GM21723 (cell line): Measurements from ENCODE around the gene BTBD18.
"Not testable (repeated sequence)": the region's sequence is repeated elsewhere in the genome, so short reads cannot be mapped to it uniquely, and the experiment has no call there.

ENCODE experiments used
- ATAC-seq: cut with Tn5 transposase; IDR thresholded peaks from one replicate; pipeline ENCODE4 v1.9.1; 2021; ENCODE audit warnings: mild to moderate bottlenecking, moderate library complexity; ENCODE audit not compliant: unreplicated experiment

The BTBD18 gene

GRCh38 chr11:57735619-57736298 is 15.9 kb downstream of the BTBD18 start:
- peak; percentile 48 for ATAC-seq

DNA sequence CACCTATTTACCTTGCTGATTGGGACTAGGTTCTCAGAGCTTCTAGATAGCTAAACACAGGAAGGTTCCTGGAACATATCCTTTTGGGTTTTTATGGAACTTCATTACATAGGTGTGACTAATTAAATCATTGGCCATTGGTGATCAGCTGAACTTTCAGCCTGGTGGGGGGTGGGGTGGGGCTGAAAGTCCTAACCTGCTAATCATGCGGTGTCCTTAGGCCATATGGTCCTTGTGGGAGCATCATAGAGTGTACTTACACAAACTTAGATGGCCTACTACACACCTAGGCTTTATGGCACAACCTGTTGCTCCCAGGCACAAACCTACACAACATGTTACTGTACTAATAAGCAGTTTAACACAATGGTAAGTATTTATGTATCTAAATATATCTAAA is 19.0 kb downstream of the BTBD18 start:
- no peak for ATAC-seq

DNA sequence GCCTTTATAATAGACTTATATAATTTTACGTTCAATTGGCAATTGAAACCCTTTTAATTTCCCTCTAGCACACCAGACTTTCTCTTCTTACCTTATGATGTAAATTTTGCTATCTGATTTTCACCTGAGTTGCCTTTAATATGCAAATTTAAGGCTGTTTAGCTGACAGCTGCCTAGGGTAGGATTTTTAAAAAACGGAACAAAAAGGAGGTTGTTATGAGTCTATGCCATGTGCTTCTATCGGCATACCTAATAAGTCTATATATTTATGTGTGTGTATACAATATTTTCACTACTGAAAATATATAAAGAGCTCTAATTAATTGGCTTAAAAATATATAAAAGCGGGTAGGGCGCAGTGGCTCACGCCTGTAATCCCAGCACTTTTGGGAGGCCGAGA is 22.1 kb downstream of the BTBD18 start:
- ATAC-seq = no peak

DNA sequence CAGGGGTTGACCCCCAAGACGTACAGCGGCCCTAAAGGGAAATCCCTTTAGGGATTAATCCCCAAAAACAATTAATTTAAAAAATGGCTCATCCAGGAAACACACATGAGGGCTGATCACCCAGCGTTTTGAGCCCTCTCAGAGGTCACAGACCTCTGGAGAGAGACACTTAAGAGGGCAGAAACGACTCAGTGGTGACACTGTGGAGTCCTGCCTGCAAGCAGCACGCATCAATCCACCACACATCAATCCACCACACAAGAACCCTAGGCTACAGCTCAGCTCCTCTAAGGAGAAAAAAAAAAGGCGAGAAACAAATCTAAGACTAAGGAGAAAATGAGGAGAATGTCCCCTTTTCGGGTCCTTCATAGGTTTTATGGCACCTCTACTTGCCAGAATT is 22.8 kb downstream of the BTBD18 start:
- no peak for ATAC-seq

DNA sequence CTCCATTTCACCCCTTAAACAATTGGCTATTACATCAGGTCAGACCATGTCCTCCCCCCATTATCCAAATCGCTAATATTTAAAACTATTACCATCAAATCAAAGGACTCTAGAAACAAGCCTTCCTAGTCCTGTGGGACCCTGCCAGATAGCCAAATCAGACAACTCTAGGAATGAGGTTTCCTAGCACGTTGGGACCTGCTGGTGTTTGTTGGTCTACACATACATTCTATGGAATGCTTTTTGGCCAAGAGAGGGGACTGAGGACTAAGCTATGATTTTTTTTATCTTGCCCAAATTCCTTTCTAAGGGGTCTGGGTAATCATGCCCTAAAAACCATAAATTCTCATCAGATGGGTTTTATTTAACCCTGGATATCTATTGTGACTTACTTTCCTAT is 24.4 kb downstream of the BTBD18 start:
- no peak for ATAC-seq

GRCh38 chr11:57716726-57717125 is 34.9 kb downstream of the BTBD18 start:
- not testable (repeated sequence) for ATAC-seq

GRCh38 chr11:57713835-57714234 is 37.8 kb downstream of the BTBD18 start:
- ATAC-seq = no peak

GRCh38 chr11:57712256-57713150 is 39.1 kb downstream of the BTBD18 start, which contains the start of gene TMX2:
Gene TMX2, plus strand, starts transcription at chr11:57712593. Its CDS starts 26 bp downstream, at chr11:57712619.
- ATAC-seq = peak; percentile 94

GRCh38 chr11:57711414-57712255 is 40.0 kb downstream of the BTBD18 start, which contains the start of gene MED19:
Gene MED19, minus strand, starts transcription at chr11:57712215. Its CDS starts 36 bp downstream, at chr11:57712179.
- ATAC-seq = peak; percentile 51

GRCh38 chr11:57709802-57710367 is 41.7 kb downstream of the BTBD18 start:
- no peak for ATAC-seq

GRCh38 chr11:57705432-57705831 is 46.2 kb downstream of the BTBD18 start:
- ATAC-seq = not testable (repeated sequence)

- no peak for ATAC-seq
Observed at GRCh38 chr11:57704932-57705331, 46.7 kb downstream of the BTBD18 start.

- no peak for ATAC-seq
Observed at GRCh38 chr11:57703341-57703740, 48.3 kb downstream of the BTBD18 start.

- no peak for ATAC-seq
Observed at GRCh38 chr11:57700425-57700824, 51.2 kb downstream of the BTBD18 start.

- ATAC-seq = no peak
Observed at GRCh38 chr11:57699813-57700212, 51.8 kb downstream of the BTBD18 start.

GRCh38 chr11:57698843-57699365 is 52.7 kb downstream of the BTBD18 start:
- no peak for ATAC-seq
